CD4-positive, alpha-beta T cell treated with Interleukin-17A for 1 hour (primary cell): ENCODE results near the gene CD300LG.

Experiments used
- DNase-seq: peaks from one replicate; pipeline ENCODE4 v3.0.0-alpha.2; 2020

The CD300LG gene

GRCh38 chr17:43909537-43910231 lies 62.7 kb downstream of the CD300LG start:
- DNase-seq = no peak

GRCh38 chr17:43911904-43912303 lies 64.9 kb downstream of the CD300LG start:
- no peak for DNase-seq

DNA sequence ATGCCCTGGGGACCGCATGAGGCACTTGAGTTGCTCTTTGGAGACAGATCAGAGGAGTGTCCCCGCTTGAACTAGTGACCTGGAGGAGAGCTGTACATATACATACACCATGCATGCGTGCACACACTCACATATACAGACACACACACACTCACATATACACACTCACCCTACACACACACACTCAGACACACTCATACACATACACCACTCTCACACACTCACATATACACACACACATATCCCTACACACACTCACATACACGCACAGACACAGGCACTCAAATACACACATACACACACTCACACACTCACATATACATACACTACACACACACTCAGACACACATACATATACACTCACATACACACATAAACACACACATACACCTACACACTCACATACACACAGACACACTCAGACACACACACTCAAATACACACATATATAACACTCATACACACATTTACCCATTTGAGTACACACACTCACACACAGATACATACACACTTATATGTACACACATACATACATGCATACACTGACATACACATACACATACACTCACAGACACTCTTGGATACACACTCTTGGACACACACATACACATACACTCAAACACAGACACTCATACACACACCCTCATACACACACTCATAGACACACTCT lies 65.8 kb downstream of the CD300LG start:
- DNase-seq = no peak
